T-cell (primary cell): ENCODE results near the gene ZNF599. TPM values are rescaled to one million over a fixed set of nuclear protein-coding genes. Genes with fewer than 3 reads are reported as not detected.

ENCODE experiments used
- ATAC-seq, 4 experiments: fragments of 200-7000 bp in 3 of 4; fragments of 150-1000 bp in 1 of 4; cut with Tn5 transposase; replicated peaks in 1 of 4; 1 replicate in 3 of 4; 2 replicates in 1 of 4; pipeline ENCODE4 v1.10.0; 2021; ENCODE audit warnings: moderate library complexity in 3 of 4, mild to moderate bottlenecking in 2 of 4, moderate number of reproducible peaks in 1 of 4
- CTCF ChIA-PET, 2 donors: fragments of 300-600 bp; sonication (Branson Sonifier 250); formaldehyde crosslinking; loops; one replicate each; lab custom pipeline; 2022; ENCODE audit warnings: antibody characterized with exemption in 2 of 2; lab: Charles Lee
- POLR2A ChIA-PET, 2 donors: fragments of 300-600 bp; sonication (Branson Sonifier 250); formaldehyde crosslinking; loops; one replicate each; lab custom pipeline; 2022; ENCODE audit warnings: antibody characterized with exemption in 2 of 2; lab: Charles Lee
- DNase-seq, 35 experiments: peaks; one replicate each; pipeline versions ENCODE4 v3.0.0 to v3.0.0-alpha.2; 2013 to 2023
- H3K27ac ChIP-seq: one replicate; pipeline ENCODE4 v1.5.1; 2013; ENCODE audit warnings: low read length
- H3K27me3 ChIP-seq, 2 experiments: replicated peaks in 1 of 2; 1 replicate in 1 of 2; 2 replicates in 1 of 2; pipeline versions ENCODE4 v1.6.1 to v1.7.0; 2013; ENCODE audit warnings: low read length in 1 of 2, mixed read lengths in 1 of 2; ENCODE audit not compliant: control insufficient read depth in 2 of 2, insufficient read depth in 2 of 2; ENCODE audit errors: extremely low read depth in 1 of 2
- H3K36me3 ChIP-seq, 2 donors: 1 replicate in 1 of 2; 2 replicates in 1 of 2; pipeline versions ENCODE4 v1.6.1 to v1.7.0; 2013; ENCODE audit warnings: low read length in 1 of 2; ENCODE audit not compliant: control insufficient read depth in 2 of 2, insufficient read depth in 1 of 2; ENCODE audit errors: extremely low read depth in 1 of 2
- H3K4me1 ChIP-seq, 2 experiments: 1 replicate in 1 of 2; 2 replicates in 1 of 2; pipeline versions ENCODE4 v1.6.1 to v1.7.0; 2013; ENCODE audit warnings: low read length in 2 of 2, mixed read lengths in 1 of 2; ENCODE audit not compliant: insufficient read depth in 2 of 2, control insufficient read depth in 1 of 2; ENCODE audit errors: extremely low read depth in 1 of 2
- H3K4me3 ChIP-seq, 2 donors: 1 replicate in 1 of 2; 2 replicates in 1 of 2; pipeline versions ENCODE4 v1.5.1 to v1.7.0; 2013; ENCODE audit warnings: mild to moderate bottlenecking in 2 of 2, low read length in 1 of 2, moderate library complexity in 1 of 2; ENCODE audit not compliant: control insufficient read depth in 1 of 2; ENCODE audit errors: extremely low read depth in 1 of 2
- H3K9me3 ChIP-seq: 2 replicates; pipeline ENCODE4 v1.7.0; 2013
- H3K27ac Mint-ChIP-seq, 2 donors: one replicate each; pipeline ENCODE4 v1.8.0; 2020 to 2021; ENCODE audit warnings: mild to moderate bottlenecking in 2 of 2, mixed read lengths in 2 of 2
- H3K27me3 Mint-ChIP-seq, 2 donors: one replicate each; pipeline ENCODE4 v1.8.0; 2021 to 2022; ENCODE audit warnings: mixed read lengths in 2 of 2
- H3K36me3 Mint-ChIP-seq: one replicate; pipeline ENCODE4 v1.8.0; 2021; ENCODE audit warnings: mixed read lengths
- H3K4me1 Mint-ChIP-seq, 3 donors: one replicate each; pipeline ENCODE4 v1.8.0; 2020 to 2022; ENCODE audit warnings: mixed read lengths in 3 of 3, mild to moderate bottlenecking in 1 of 3
- H3K4me3 Mint-ChIP-seq, 3 donors: one replicate each; pipeline ENCODE4 v1.8.0; 2020 to 2022; ENCODE audit warnings: mild to moderate bottlenecking in 3 of 3, mixed read lengths in 3 of 3, moderate library complexity in 3 of 3
- H3K9me3 Mint-ChIP-seq, 3 donors: one replicate each; pipeline ENCODE4 v1.8.0; 2020 to 2022; ENCODE audit warnings: mixed read lengths in 3 of 3
- WGBS: methylation state at CpG from one replicate; pipeline ENCODE4 v1.1.5; 2013; ENCODE audit warnings: missing lambda C conversion rate; ENCODE audit not compliant: insufficient coverage; 5-methylcytosine and 5-hydroxymethylcytosine counted together
- total RNA-seq, 35 experiments: library from RNA in 6 of 35; stranded (reverse) in 6 of 35; fragments of 120-200 nt in 1 of 35; gene quantifications; one replicate each; pipeline versions ENCODE4 v1.2.1 to v1.2.4 and lab custom pipeline; 2013 to 2026

Gene ZNF599
- total RNA-seq: 10 to 100 TPM in 1 of 5 donors, 1 to 10 TPM in 4; 4.1 to 12.6 (median 8.1) TPM
- 9.7 TPM for total RNA-seq (2013)
- 1.2 to 10.4 (median 3.9) reads per million in 29 experiments for total RNA-seq (lab: John Stamatoyannopoulos, UW)

GRCh38 chr19:34772697-34773554, at the start of gene ZNF599:
TSS of gene ZNF599 (minus strand) at chr19:34773215. CDS start at chr19:34772841, 374 bp downstream.
- peaks cover 4 to 5% of the 10 kb centered on the region in 2 donors for H3K27me3 Mint-ChIP-seq
- Histone ChIP-seq H3K36me3 (peaks cover 0 to 8% of the 10 kb centered on the region in 2 donors), H3K27me3 (no peaks in the 10 kb centered on the region), H3K4me3 (peak within 1 kb of the TSS; percentile 79 to 90), H3K9me3 (no peaks in the 10 kb centered on the region), H3K27ac (peak within 1 kb of the TSS; percentile 65), H3K4me1 (peaks cover 6 to 14% of the 10 kb centered on the region in 2 experiments)
- ATAC-seq: peak; percentile 96 to 98 (median 98)
- 1% methylated on average over 55 of the region's 69 CpGs for WGBS
- ChIA-PET CTCF (no interaction called here), POLR2A (no interaction called here)
- peaks cover 12 to 19% (median 18%) of the 10 kb centered on the region in 3 donors for H3K4me1 Mint-ChIP-seq
- DNase-seq: peak; percentile 76 to 94 (median 85)
- H3K9me3 Mint-ChIP-seq: peaks cover 0 to 8% (median 0%) of the 10 kb centered on the region in 3 donors
- peak within 1 kb of the TSS; percentile 93 to 94 for H3K27ac Mint-ChIP-seq
- peaks cover 32% of the 10 kb centered on the region for H3K36me3 Mint-ChIP-seq
- peak within 1 kb of the TSS; percentile 90 to 95 (median 93) for H3K4me3 Mint-ChIP-seq

DNA sequence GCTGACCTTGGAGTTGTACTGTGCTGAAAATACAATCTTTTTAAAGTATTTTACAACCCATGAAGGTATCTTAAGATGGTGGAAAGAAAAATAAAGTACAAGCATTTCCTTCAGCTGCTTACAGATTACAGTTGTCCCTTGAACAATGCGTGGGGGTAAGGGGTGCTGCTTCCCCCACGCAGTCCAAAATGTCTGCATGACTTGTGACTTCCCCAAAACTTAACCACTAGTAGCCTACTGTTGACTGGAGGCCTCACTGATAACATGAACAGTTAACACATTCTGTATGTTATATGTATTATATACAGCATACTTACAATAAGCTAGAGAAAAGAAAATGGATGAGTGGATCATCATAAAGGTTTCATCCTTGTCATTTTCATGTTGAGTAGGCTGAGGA, 45.3 kb upstream of the ZNF599 start:
- ATAC-seq: no peak
- no peak overlapping the region for H3K27ac ChIP-seq
- H3K9me3 ChIP-seq: no peaks in the 10 kb centered on the region
- H3K9me3 Mint-ChIP-seq: no peaks in the 10 kb centered on the region
- H3K27me3 ChIP-seq: no peaks in the 10 kb centered on the region
- H3K4me1 Mint-ChIP-seq: no peaks in the 10 kb centered on the region
- no peaks in the 10 kb centered on the region for H3K27me3 Mint-ChIP-seq
- no CpG with 5 or more reads among the region's 2 CpGs for WGBS
- POLR2A ChIA-PET: no interaction called here
- peaks cover 2 to 18% of the 10 kb centered on the region in 2 donors for H3K36me3 ChIP-seq
- H3K4me3 Mint-ChIP-seq: no peak overlapping the region
- H3K4me1 ChIP-seq: no peaks in the 10 kb centered on the region
- no peak overlapping the region for H3K4me3 ChIP-seq
- peaks cover 49% of the 10 kb centered on the region for H3K36me3 Mint-ChIP-seq
- CTCF ChIA-PET: no interaction called here
- DNase-seq: no peak
- no peak overlapping the region for H3K27ac Mint-ChIP-seq

- Histone ChIP-seq H3K27me3 (no peaks in the 10 kb centered on the region), H3K9me3 (no peaks in the 10 kb centered on the region), H3K27ac (no peak overlapping the region), H3K36me3 (peaks cover 3 to 18% of the 10 kb centered on the region in 2 donors), H3K4me3 (no peak overlapping the region), H3K4me1 (no peaks in the 10 kb centered on the region)
- ChIA-PET CTCF (no interaction called here), POLR2A (no interaction called here)
- H3K27ac Mint-ChIP-seq: no peak overlapping the region
- DNase-seq (no peak), ATAC-seq (no peak)
- H3K27me3 Mint-ChIP-seq: no peaks in the 10 kb centered on the region
- WGBS: no CpG with 5 or more reads among the region's 2 CpGs
- peaks cover 51% of the 10 kb centered on the region for H3K36me3 Mint-ChIP-seq
- no peaks in the 10 kb centered on the region for H3K9me3 Mint-ChIP-seq
- H3K4me3 Mint-ChIP-seq: no peak overlapping the region
- H3K4me1 Mint-ChIP-seq: no peaks in the 10 kb centered on the region
Observed at GRCh38 chr19:34816708-34817107, 43.7 kb upstream of the ZNF599 start.

- Histone ChIP-seq H3K36me3 (peaks cover 0 to 3% of the 10 kb centered on the region in 2 donors), H3K4me3 (no peak overlapping the region), H3K27me3 (no peaks in the 10 kb centered on the region), H3K9me3 (no peaks in the 10 kb centered on the region), H3K4me1 (no peaks in the 10 kb centered on the region), H3K27ac (no peak overlapping the region)
- ATAC-seq (no peak), DNase-seq (no peak)
- no peaks in the 10 kb centered on the region for H3K4me1 Mint-ChIP-seq
- peaks cover 13 to 24% (median 15%) of the 10 kb centered on the region in 3 donors for H3K9me3 Mint-ChIP-seq
- 86% methylated on average over 1 of the region's 3 CpGs for WGBS
- H3K4me3 Mint-ChIP-seq: no peak overlapping the region
- H3K27ac Mint-ChIP-seq: no peak overlapping the region
- H3K27me3 Mint-ChIP-seq: no peaks in the 10 kb centered on the region
- peaks cover 40% of the 10 kb centered on the region for H3K36me3 Mint-ChIP-seq
- ChIA-PET CTCF (no interaction called here), POLR2A (no interaction called here)
Observed at GRCh38 chr19:34808566-34808965, 35.6 kb upstream of the ZNF599 start.

DNA sequence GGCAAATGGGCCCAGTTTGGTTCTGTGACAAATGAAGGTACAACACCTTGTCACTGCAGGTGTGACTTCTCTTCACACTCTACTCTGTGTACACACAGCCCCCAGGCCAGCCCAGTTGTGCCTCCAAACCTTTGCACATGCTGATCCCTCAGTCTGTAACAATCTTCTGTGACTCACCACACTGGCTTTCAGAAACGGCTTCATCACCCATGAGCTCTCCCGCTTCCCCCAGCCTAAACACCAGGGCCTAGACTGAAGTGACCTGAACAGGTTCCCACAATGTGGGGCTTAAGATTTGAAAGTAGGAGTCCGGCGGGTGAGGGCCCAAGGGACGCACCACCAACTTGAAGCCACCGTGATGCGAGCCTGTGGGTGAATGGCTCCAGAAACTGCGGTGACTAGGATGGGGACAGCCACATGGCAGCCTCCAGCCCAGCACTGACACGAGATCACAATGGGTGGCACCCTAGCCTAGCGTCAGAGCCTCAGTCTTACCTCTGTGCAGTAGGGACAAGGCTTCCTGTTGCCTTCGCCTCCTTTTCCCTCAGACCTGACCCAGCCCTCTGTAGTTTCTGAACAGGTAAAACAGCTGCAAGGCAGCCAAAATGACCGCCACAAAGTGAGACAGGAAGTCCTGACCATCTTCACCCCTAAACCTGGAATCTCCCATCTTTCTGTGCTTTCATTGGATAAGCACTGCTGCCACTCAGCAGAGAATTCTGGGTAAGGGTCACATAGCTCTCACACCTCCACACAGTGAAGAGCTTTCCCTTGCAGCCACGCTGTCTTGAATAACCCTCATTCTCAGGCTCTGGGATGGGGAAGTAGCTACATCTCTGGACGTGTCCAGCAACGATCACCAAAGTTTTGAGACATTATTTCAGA, 34.2 kb upstream of the ZNF599 start:
- H3K27me3 ChIP-seq: no peaks in the 10 kb centered on the region
- Mint-ChIP-seq H3K36me3 (peaks cover 44% of the 10 kb centered on the region), H3K9me3 (peaks cover 15 to 24% (median 15%) of the 10 kb centered on the region in 3 donors), H3K27me3 (no peaks in the 10 kb centered on the region), H3K4me1 (no peaks in the 10 kb centered on the region), H3K4me3 (no peak overlapping the region), H3K27ac (no peak overlapping the region)
- POLR2A ChIA-PET: no interaction called here
- 89% methylated on average over 13 of the region's 15 CpGs for WGBS
- no peak for ATAC-seq
- H3K4me3 ChIP-seq: no peak overlapping the region
- DNase-seq: no peak
- no peaks in the 10 kb centered on the region for H3K4me1 ChIP-seq
- no peaks in the 10 kb centered on the region for H3K9me3 ChIP-seq
- no peak overlapping the region for H3K27ac ChIP-seq
- CTCF ChIA-PET: no interaction called here
- H3K36me3 ChIP-seq: peaks cover 0 to 2% of the 10 kb centered on the region in 2 donors

- CTCF ChIA-PET: interaction anchor here in 1 of 2 donors (0.9 kb wide), 1 partner anchor 53 kb away, joined by 3 read pairs; no protein-coding TSS in a partner anchor
- no peaks in the 10 kb centered on the region for H3K27me3 Mint-ChIP-seq
Observed at GRCh38 chr19:34804115-34804514, 31.1 kb upstream of the ZNF599 start.

More at GRCh38 chr19:34804115-34804514, 31.1 kb upstream of the ZNF599 start:
- DNase-seq (no peak), ATAC-seq (no peak)
- Histone ChIP-seq H3K4me1 (no peaks in the 10 kb centered on the region), H3K4me3 (no peak overlapping the region), H3K27ac (no peak overlapping the region), H3K27me3 (no peaks in the 10 kb centered on the region), H3K36me3 (peaks cover 0 to 2% of the 10 kb centered on the region in 2 donors), H3K9me3 (no peaks in the 10 kb centered on the region)
- Mint-ChIP-seq H3K36me3 (peaks cover 35% of the 10 kb centered on the region), H3K4me1 (no peaks in the 10 kb centered on the region), H3K27ac (no peak overlapping the region), H3K9me3 (peaks cover 10 to 26% (median 16%) of the 10 kb centered on the region in 3 donors), H3K4me3 (no peak overlapping the region)
- 75% methylated on average over 4 of the region's 4 CpGs for WGBS
- POLR2A ChIA-PET: no interaction called here
